GM19463 (cell line): ENCODE measurements around the gene TNFSF10.
A peak's percentile ranks its signal among the peaks of the same experiment; 100 is the strongest.

ENCODE experiments used
- ATAC-seq: cut with Tn5 transposase; IDR thresholded peaks from one replicate; pipeline ENCODE4 v1.9.1; 2021; ENCODE audit warnings: mild to moderate bottlenecking, moderate library complexity; ENCODE audit not compliant: unreplicated experiment

The TNFSF10 gene

GRCh38 chr3:172518929-172519640 is 4.1 kb downstream of the TNFSF10 start:
- ATAC-seq = no peak

GRCh38 chr3:172517859-172518466 is 5.3 kb downstream of the TNFSF10 start:
- ATAC-seq = no peak

GRCh38 chr3:172516318-172517214 is 6.7 kb downstream of the TNFSF10 start:
- ATAC-seq = peak; percentile 20

- no peak for ATAC-seq
These were observed 7.9 kb downstream of the TNFSF10 start for GRCh38 chr3:172515130-172515918.

GRCh38 chr3:172514678-172515077 is 8.6 kb downstream of the TNFSF10 start:
- no peak for ATAC-seq

GRCh38 chr3:172513488-172513887 is 9.7 kb downstream of the TNFSF10 start:
- ATAC-seq = no peak

GRCh38 chr3:172511783-172512762 is 11.2 kb downstream of the TNFSF10 start:
- peak; percentile 54 for ATAC-seq

GRCh38 chr3:172506094-172506493 is 17.1 kb downstream of the TNFSF10 start:
- ATAC-seq = no peak

- no peak for ATAC-seq
These were observed 21.7 kb downstream of the TNFSF10 start for GRCh38 chr3:172501540-172501939.

- peak; percentile 78 for ATAC-seq
These were observed 33.0 kb downstream of the TNFSF10 start for GRCh38 chr3:172490198-172490669.

- peak; percentile 42 for ATAC-seq
These were observed 45.1 kb downstream of the TNFSF10 start for GRCh38 chr3:172478116-172478515.

GRCh38 chr3:172476347-172476746 is 46.9 kb downstream of the TNFSF10 start:
- no peak for ATAC-seq

GRCh38 chr3:172475703-172476102 is 47.5 kb downstream of the TNFSF10 start:
- no peak for ATAC-seq

- ATAC-seq = no peak
These were observed 51.3 kb downstream of the TNFSF10 start for GRCh38 chr3:172471903-172472302.

- ATAC-seq = no peak
These were observed 52.6 kb downstream of the TNFSF10 start for GRCh38 chr3:172470588-172470987.

GRCh38 chr3:172467170-172467824 is 55.9 kb downstream of the TNFSF10 start:
- no peak for ATAC-seq

- ATAC-seq = no peak
These were observed 56.6 kb downstream of the TNFSF10 start for GRCh38 chr3:172466553-172467130.

GRCh38 chr3:172465281-172465680 is 57.9 kb downstream of the TNFSF10 start:
- no peak for ATAC-seq

- ATAC-seq = no peak
These were observed 58.9 kb downstream of the TNFSF10 start for GRCh38 chr3:172464306-172464705.
